ENCODE results near the gene PRTN3.

Gene PRTN3

DNA sequence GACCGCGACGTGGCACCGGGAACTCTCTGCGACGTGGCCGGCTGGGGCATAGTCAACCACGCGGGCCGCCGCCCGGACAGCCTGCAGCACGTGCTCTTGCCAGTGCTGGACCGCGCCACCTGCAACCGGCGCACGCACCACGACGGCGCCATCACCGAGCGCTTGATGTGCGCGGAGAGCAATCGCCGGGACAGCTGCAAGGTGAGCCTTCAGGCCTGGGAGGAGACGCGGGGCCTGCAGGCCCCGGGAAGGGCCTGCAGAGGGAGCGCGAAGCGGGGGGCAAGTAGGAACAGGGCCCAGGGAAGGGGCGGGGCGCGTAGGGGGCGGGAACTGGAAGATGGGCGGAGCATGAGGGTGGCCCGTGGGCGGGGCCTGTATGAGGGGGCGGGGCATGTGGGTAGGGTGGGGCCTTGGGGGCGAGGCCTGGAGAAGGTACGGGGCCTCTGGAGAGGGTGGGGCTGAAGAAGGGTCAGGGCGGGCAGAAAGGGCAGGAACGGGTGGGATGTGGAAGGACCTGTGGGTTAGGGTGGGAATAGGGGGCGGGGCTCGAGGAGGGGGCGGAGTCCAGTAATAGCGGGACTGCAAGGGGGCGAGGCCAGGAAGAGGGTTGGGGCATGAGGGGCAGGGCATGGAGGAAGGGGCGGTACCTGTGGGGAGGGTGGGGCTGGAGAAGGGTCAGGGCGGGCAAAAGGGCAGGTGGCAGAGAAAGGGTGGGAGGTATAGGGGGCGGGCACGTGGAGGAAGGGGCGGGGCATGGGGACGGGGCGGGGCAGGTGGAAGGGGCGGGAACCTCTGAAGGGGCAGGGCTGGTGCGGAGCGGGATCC is 21.2 kb downstream of the PRTN3 start:
- no peaks in the 10 kb centered on the region for H3K36me3 ChIP-seq (ENCODE audit: control insufficient read depth, insufficient read depth, low read length)
- peak overlapping the region; percentile 58; the same call in 1 of the 2 replicates for H3K4me3 ChIP-seq (ENCODE audit: low read depth, low read length)
- H3K9ac ChIP-seq (ENCODE audit: low read depth, low read length), result no peak overlapping the region
- H3K27ac ChIP-seq (ENCODE audit: low read depth, low read length), result no peak overlapping the region
- H3K27me3 ChIP-seq (ENCODE audit: control insufficient read depth, insufficient read depth, low read length), result peaks cover 18% of the 10 kb centered on the region
- H3K4me1 ChIP-seq (ENCODE audit: control insufficient read depth, insufficient read depth, low read length), result peaks cover 2% of the 10 kb centered on the region; the same call in 1 of the 2 replicates
- no peaks in the 10 kb centered on the region for H3K9me3 ChIP-seq (ENCODE audit: control insufficient read depth, insufficient read depth, low read length)

DNA sequence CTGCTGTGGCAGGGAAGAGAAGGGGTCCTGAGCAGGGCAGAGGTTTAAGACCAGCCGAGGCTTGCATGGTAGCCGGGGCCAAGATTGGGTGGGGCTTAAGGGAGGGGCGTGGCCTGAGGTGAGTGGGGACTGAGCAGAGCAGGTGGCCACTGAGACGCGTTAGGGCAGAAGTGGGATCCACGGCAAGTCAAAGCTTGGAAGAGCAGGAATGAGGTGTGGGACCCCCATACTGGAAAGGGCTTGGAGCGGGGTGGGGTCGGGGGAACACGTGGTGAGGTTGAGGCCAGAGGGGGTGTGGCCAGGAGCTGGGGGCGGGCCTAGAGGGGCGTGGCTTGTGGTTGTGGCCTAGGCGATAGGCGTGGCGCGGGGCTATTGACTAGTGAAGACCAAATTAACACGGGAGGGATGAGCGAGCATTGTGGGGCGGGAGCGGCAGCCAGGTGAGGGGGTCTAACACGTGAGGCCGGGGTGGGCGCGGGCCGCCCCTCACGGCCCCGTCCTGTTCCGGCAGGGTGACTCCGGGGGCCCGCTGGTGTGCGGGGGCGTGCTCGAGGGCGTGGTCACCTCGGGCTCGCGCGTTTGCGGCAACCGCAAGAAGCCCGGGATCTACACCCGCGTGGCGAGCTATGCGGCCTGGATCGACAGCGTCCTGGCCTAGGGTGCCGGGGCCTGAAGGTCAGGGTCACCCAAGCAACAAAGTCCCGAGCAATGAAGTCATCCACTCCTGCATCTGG is 21.9 kb downstream of the PRTN3 start:
- H3K36me3 ChIP-seq (ENCODE audit: control insufficient read depth, insufficient read depth, low read length), result peaks cover 2% of the 10 kb centered on the region; the same call in 1 of the 2 replicates
- H3K4me3 ChIP-seq (ENCODE audit: low read depth, low read length), result peak overlapping the region; percentile 58
- H3K9me3 ChIP-seq (ENCODE audit: control insufficient read depth, insufficient read depth, low read length), result no peaks in the 10 kb centered on the region
- no peak overlapping the region for H3K27ac ChIP-seq (ENCODE audit: low read depth, low read length)
- peaks cover 9% of the 10 kb centered on the region for H3K4me1 ChIP-seq (ENCODE audit: control insufficient read depth, insufficient read depth, low read length)
- peaks cover 18% of the 10 kb centered on the region for H3K27me3 ChIP-seq (ENCODE audit: control insufficient read depth, insufficient read depth, low read length)
- no peak overlapping the region for H3K9ac ChIP-seq (ENCODE audit: low read depth, low read length)

DNA sequence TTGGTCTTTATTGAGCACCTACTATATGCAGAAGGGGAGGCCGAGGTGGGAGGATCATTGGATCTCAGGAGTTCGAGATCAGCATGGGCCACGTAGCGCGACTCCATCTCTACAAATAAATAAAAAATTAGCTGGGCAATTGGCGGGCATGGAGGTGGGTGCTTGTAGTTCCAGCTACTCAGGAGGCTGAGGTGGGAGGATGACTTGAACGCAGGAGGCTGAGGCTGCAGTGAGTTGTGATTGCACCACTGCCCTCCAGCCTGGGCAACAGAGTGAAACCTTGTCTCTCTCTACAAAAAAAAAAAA is 22.5 kb downstream of the PRTN3 start:
- no peak overlapping the region for H3K9ac ChIP-seq (ENCODE audit: low read depth, low read length)

DNA sequence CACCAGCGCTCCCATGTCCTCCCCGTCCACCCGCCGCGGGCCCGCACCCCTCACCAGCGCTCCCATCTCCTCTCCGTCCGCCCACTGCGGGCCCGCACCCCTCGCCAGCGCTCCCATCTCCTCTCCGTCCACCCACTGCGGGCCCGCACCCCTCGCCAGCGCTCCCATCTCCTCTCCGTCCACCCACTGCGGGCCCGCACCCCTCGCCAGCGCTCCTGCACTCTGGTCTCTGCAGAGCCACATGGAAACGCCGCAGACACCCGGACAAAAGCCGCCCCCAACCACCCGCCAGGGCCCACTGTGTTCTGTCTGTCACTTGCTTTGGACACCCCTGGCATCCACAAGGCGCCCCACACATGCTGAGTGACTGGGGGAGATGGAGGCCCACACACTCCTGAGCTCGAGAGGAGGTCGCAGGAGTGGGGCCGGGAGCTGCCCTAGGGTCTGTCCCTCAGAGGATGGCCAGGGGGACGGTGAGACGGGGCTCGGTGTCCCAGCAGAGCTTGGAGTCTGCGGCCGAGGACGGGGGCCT is 26.0 kb downstream of the PRTN3 start:
- Histone ChIP-seq H3K27me3 (ENCODE audit: control insufficient read depth, insufficient read depth, low read length) (no peaks in the 10 kb centered on the region), H3K4me1 (ENCODE audit: control insufficient read depth, insufficient read depth, low read length) (peaks cover 9% of the 10 kb centered on the region), H3K27ac (ENCODE audit: low read depth, low read length) (peak overlapping the region; percentile 35), H3K9ac (ENCODE audit: low read depth, low read length) (no peak overlapping the region), H3K36me3 (ENCODE audit: control insufficient read depth, insufficient read depth, low read length) (peaks cover 24% of the 10 kb centered on the region), H3K9me3 (ENCODE audit: control insufficient read depth, insufficient read depth, low read length) (no peaks in the 10 kb centered on the region), H3K4me3 (ENCODE audit: low read depth, low read length) (no peak overlapping the region)

More for the DNA sequence above, 22.5 kb downstream of the PRTN3 start:
- peaks cover 9% of the 10 kb centered on the region for H3K4me1 ChIP-seq (ENCODE audit: control insufficient read depth, insufficient read depth, low read length)
- no peaks in the 10 kb centered on the region for H3K9me3 ChIP-seq (ENCODE audit: control insufficient read depth, insufficient read depth, low read length)
- peaks cover 18% of the 10 kb centered on the region for H3K27me3 ChIP-seq (ENCODE audit: control insufficient read depth, insufficient read depth, low read length)
- peak overlapping the region; percentile 58; the same call in 1 of the 2 replicates for H3K4me3 ChIP-seq (ENCODE audit: low read depth, low read length)
- peaks cover 7% of the 10 kb centered on the region for H3K36me3 ChIP-seq (ENCODE audit: control insufficient read depth, insufficient read depth, low read length)
- no peak overlapping the region for H3K27ac ChIP-seq (ENCODE audit: low read depth, low read length)

DNA sequence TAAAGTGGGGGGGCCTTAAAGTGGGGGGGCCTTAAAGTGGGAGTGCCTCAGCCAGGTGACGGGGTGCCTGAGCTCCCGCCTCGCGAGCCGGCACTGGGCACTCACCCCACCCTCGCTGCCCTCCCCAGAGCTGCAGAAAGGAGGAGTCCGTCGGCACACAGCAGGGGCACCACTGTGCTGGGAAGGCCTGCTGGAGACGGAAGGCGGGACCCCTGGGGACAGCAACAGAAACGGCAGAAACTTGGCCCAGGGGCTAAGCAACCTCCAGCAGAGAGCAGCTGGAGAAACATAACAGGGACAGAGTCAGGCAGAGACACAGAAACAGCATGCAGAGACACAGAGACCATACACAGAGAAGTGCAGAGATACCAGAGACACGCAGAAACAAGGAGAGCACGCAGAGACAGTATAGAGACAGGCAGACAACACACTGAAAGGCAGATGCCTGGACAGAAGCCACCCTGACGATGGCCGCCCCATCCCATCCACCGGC is 26.5 kb downstream of the PRTN3 start:
- no peaks in the 10 kb centered on the region for H3K9me3 ChIP-seq (ENCODE audit: control insufficient read depth, insufficient read depth, low read length)
- H3K27ac ChIP-seq (ENCODE audit: low read depth, low read length), result peak overlapping the region; percentile 35
- no peak overlapping the region for H3K4me3 ChIP-seq (ENCODE audit: low read depth, low read length)
- no peaks in the 10 kb centered on the region for H3K27me3 ChIP-seq (ENCODE audit: control insufficient read depth, insufficient read depth, low read length)
- no peak overlapping the region for H3K9ac ChIP-seq (ENCODE audit: low read depth, low read length)
- peaks cover 24% of the 10 kb centered on the region for H3K36me3 ChIP-seq (ENCODE audit: control insufficient read depth, insufficient read depth, low read length)
- peaks cover 9% of the 10 kb centered on the region for H3K4me1 ChIP-seq (ENCODE audit: control insufficient read depth, insufficient read depth, low read length)

DNA sequence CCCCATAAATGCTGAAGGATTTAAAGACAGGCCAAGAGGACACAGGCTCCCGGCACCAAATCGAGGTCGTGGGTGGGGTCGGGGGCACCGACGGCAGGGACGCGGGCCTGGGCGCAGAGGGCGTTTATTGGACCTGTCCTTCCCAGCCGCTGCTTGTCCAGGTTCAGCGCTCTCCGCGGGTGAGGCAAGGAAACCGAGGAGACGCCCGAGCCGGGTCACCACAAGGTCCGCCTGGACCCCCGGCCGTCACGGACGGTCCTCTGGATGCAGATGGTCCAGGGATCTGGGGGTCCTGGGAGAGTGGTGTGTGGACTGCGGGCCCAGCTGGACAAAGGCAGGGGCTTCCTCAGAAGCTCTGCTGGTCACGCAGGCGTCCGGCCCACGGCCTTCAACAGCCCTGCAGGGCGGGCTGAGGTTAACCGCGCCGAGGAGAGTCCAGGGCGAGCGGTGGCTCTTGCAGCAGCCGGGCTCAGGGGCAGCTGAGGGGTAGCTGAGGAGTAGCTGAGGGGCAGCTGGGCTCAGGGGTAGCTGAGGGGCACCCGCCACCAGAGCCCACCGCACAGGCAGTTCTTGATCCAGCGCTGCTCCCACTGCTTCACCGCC is 27.2 kb downstream of the PRTN3 start:
- no peak overlapping the region for H3K9ac ChIP-seq (ENCODE audit: low read depth, low read length)

DNA sequence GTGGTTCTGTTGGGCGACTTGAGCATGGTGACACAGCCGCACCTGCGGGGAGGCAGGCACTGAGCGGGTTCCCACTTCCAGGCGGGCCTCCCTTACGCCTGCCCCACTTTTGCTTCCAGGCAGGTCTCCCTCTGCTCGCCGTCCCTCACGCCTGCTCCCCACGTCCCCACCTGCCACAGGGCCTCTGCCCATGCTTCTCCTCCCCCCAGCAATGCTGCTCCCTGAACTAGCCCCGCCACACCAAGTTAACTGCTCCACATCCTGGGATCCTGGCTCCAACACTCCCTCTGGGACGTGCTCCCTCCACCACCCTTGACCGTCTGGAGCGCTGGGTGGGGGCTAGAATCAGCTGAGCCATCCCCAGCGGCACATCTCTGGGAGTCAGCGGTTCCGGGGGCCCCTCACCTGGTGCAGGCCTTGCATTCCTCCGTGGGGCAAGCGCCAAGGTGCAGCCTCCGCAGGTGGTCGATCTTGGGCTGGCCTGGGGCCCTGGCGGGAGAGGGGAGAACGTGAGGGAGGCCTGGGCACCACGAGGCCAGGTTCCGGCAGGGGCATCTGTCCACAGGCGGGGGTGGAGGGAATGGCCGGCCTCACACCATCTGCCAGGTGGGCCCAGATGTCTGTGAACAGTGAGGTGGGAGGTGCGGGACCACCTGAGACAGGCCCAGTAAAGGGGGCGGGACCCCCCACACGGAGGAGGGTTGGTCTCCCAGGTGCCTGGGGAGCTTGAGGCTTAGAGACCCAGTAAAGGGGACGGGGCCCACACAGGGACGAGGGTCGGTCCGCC is 27.9 kb downstream of the PRTN3 start:
- Histone ChIP-seq H3K36me3 (ENCODE audit: control insufficient read depth, insufficient read depth, low read length) (peaks cover 24% of the 10 kb centered on the region), H3K4me3 (ENCODE audit: low read depth, low read length) (no peak overlapping the region), H3K9me3 (ENCODE audit: control insufficient read depth, insufficient read depth, low read length) (no peaks in the 10 kb centered on the region), H3K27me3 (ENCODE audit: control insufficient read depth, insufficient read depth, low read length) (no peaks in the 10 kb centered on the region), H3K27ac (ENCODE audit: low read depth, low read length) (no peak overlapping the region), H3K9ac (ENCODE audit: low read depth, low read length) (no peak overlapping the region), H3K4me1 (ENCODE audit: control insufficient read depth, insufficient read depth, low read length) (peaks cover 9% of the 10 kb centered on the region)

More for the DNA sequence above, 27.2 kb downstream of the PRTN3 start:
- Histone ChIP-seq H3K4me3 (ENCODE audit: low read depth, low read length) (no peak overlapping the region), H3K9me3 (ENCODE audit: control insufficient read depth, insufficient read depth, low read length) (no peaks in the 10 kb centered on the region), H3K36me3 (ENCODE audit: control insufficient read depth, insufficient read depth, low read length) (peaks cover 24% of the 10 kb centered on the region), H3K4me1 (ENCODE audit: control insufficient read depth, insufficient read depth, low read length) (peaks cover 9% of the 10 kb centered on the region), H3K27me3 (ENCODE audit: control insufficient read depth, insufficient read depth, low read length) (no peaks in the 10 kb centered on the region), H3K27ac (ENCODE audit: low read depth, low read length) (no peak overlapping the region)

DNA sequence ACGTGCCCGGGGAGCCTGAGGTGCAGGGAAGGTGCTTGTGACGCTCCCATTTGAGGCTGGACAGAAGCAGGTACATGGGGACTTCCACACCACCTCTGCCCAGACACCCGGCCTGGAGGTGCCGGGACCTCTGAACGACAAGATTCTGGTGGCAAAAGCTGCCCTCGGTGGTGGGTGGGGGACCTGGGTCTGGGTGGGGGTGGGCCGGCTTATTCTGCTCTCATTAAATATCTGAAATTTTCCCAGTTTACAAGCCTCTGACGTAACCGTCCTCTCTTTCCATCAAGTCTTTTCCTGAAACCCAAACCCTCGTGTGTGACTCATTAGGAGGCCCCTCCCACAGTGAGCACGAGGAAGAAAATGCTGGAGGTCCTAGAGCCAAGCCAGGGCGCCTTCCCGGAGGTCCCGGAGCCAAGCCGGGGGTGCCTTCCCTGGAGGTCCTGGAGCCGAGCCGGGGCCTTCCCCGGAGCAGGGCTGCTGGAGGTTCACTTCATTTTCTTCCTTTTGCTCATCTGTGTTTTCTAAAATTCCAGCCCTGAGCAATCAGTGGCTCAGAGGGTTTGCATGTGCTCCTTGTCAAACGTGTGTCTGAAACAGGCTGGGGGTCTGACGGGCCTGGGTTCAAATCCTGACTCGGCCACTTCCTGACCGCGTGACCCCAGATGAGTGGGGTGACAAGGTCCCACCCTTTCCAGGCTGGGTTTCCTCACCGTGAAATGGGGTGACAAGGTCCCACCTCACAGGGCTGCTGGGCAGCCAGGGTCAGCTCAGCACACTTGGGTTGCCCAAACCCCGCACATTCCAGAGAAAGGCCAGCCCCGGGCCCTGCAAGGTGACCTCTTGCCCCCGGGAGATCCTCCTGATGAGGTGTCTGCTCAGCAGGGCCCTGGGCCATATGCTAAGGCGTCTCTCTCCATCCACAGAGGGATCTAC is 28.7 kb downstream of the PRTN3 start:
- H3K9me3 ChIP-seq (ENCODE audit: control insufficient read depth, insufficient read depth, low read length), result no peaks in the 10 kb centered on the region
- H3K4me3 ChIP-seq (ENCODE audit: low read depth, low read length), result no peak overlapping the region
- H3K27me3 ChIP-seq (ENCODE audit: control insufficient read depth, insufficient read depth, low read length), result no peaks in the 10 kb centered on the region
- H3K4me1 ChIP-seq (ENCODE audit: control insufficient read depth, insufficient read depth, low read length), result peaks cover 9% of the 10 kb centered on the region
- H3K27ac ChIP-seq (ENCODE audit: low read depth, low read length), result no peak overlapping the region
- H3K36me3 ChIP-seq (ENCODE audit: control insufficient read depth, insufficient read depth, low read length), result peaks cover 28% of the 10 kb centered on the region
- H3K9ac ChIP-seq (ENCODE audit: low read depth, low read length), result no peak overlapping the region

DNA sequence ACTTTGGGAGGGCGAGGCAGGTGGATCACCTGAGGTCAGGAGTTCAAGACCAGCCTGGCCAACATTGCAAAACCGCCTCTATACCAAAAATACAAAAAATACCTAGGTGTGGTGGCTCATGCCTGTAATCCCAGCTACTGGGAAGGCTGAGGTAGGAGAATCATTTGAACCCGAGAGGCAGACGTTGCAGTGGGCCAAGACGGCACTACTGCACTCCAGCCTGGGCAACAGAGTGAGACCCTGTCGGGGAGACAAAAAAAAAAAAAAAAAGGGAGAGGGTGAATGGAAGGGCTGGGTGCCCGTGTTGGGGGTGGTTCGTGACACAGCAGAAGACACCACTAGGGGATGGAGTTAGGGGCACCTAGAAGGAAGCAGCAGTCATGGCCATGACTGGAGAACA is 29.5 kb downstream of the PRTN3 start:
- no peak overlapping the region for H3K9ac ChIP-seq (ENCODE audit: low read depth, low read length)
- H3K27me3 ChIP-seq (ENCODE audit: control insufficient read depth, insufficient read depth, low read length), result no peaks in the 10 kb centered on the region
- H3K27ac ChIP-seq (ENCODE audit: low read depth, low read length), result no peak overlapping the region
- peaks cover 9% of the 10 kb centered on the region for H3K4me1 ChIP-seq (ENCODE audit: control insufficient read depth, insufficient read depth, low read length)
- H3K4me3 ChIP-seq (ENCODE audit: low read depth, low read length), result no peak overlapping the region
- H3K9me3 ChIP-seq (ENCODE audit: control insufficient read depth, insufficient read depth, low read length), result no peaks in the 10 kb centered on the region
- H3K36me3 ChIP-seq (ENCODE audit: control insufficient read depth, insufficient read depth, low read length), result peaks cover 33% of the 10 kb centered on the region

Data from HUES48 (cell line).